Smooth muscle cell (in vitro differentiated cells): Measurements from ENCODE around the gene NRBP1. TPM values are rescaled to one million over a fixed set of nuclear protein-coding genes. Genes with fewer than 3 reads are reported as not detected.
"Not testable (repeated sequence)": the region's sequence is repeated elsewhere in the genome, so short reads cannot be mapped to it uniquely, and the experiment has no call there.

Experiments
- DNase-seq: peaks from one replicate; lab custom pipeline; 2025; ENCODE audit not compliant: unreplicated experiment; lab: John Stamatoyannopoulos, UW
- H2AFZ ChIP-seq: fragments of 200-600 bp; sonication (generic); 2 replicates; pipeline ENCODE4 v1.6.0; 2016; ENCODE audit warnings: antibody characterized with exemption, low read depth, mild to moderate bottlenecking
- H3F3A ChIP-seq: fragments of 200-600 bp; sonication (generic); 2 replicates; pipeline ENCODE4 v1.6.0; 2017; ENCODE audit warnings: antibody characterized with exemption, low read depth
- H3K27ac ChIP-seq: fragments of 200-600 bp; sonication (generic); 2 replicates; pipeline ENCODE4 v1.5.1; 2016; ENCODE audit warnings: low read depth, mild to moderate bottlenecking
- H3K27me3 ChIP-seq: fragments of 200-600 bp; sonication (generic); 2 replicates; pipeline ENCODE4 v1.6.1; 2016; ENCODE audit warnings: low read depth, mild to moderate bottlenecking
- H3K36me3 ChIP-seq: fragments of 200-600 bp; sonication (generic); 2 replicates; pipeline ENCODE4 v1.5.1; 2016; ENCODE audit warnings: low read depth
- H3K4me1 ChIP-seq: fragments of 200-600 bp; sonication (generic); 2 replicates; pipeline ENCODE4 v1.5.1; 2016; ENCODE audit warnings: low read depth
- H3K4me2 ChIP-seq: fragments of 200-600 bp; sonication (generic); 2 replicates; pipeline ENCODE4 v1.6.0; 2016; ENCODE audit warnings: mild to moderate bottlenecking
- H3K4me3 ChIP-seq: fragments of 200-600 bp; sonication (generic); 2 replicates; pipeline ENCODE4 v1.5.1; 2016; ENCODE audit warnings: mild to moderate bottlenecking
- H3K79me2 ChIP-seq: fragments of 200-600 bp; sonication (generic); 2 replicates; pipeline ENCODE4 v1.6.0; 2016; ENCODE audit warnings: low read depth, mild to moderate bottlenecking
- H3K9ac ChIP-seq: fragments of 200-600 bp; sonication (generic); 2 replicates; pipeline ENCODE4 v1.6.0; 2016; ENCODE audit warnings: low read depth
- H3K9me3 ChIP-seq: fragments of 200-600 bp; sonication (generic); replicated peaks from 2 replicates; pipeline ENCODE4 v1.5.1; 2016; ENCODE audit warnings: low read depth
- H4K20me1 ChIP-seq: fragments of 200-600 bp; sonication (generic); 2 replicates; pipeline ENCODE4 v1.6.0; 2016; ENCODE audit warnings: low read depth
- CTCF ChIP-seq: fragments of 200-600 bp; sonication (generic); IDR thresholded peaks from 2 replicates; pipeline ENCODE4 v1.5.1; 2017; ENCODE audit warnings: borderline replicate concordance, mild to moderate bottlenecking, antibody characterized with exemption; ENCODE audit not compliant: insufficient read depth, poor library complexity, severe bottlenecking
- WGBS: methylation state at CpG from one replicate; pipeline ENCODE4 v1.1.7; 2016; ENCODE audit warnings: low lambda C conversion rate; 5-methylcytosine and 5-hydroxymethylcytosine counted together
- polyA plus RNA-seq: library from polyadenylated mRNA; unstranded; fragments of >200 nt; fragmentation: Nextera tagmentation; extraction: Ambion mirVana; gene quantifications from 2 replicates; pipeline ENCODE4 v1.2.1, GENCODE V29; 2016
- total RNA-seq: library from RNA; depleted of rRNA; stranded (reverse); fragments of >200 nt; gene quantifications from 2 replicates; pipeline ENCODE4 v1.2.3, GENCODE V29; 2014

The NRBP1 gene
- total and polyA plus RNA-seq, 2 experiments from 2014 or later = 134 to 197 TPM

GRCh38 chr2:27420996-27421395, 7.4 kb upstream of the NRBP1 start:
- H3K27ac ChIP-seq = no peak overlapping the region
- H3F3A ChIP-seq = no peaks in the 10 kb centered on the region

GRCh38 chr2:27421660-27422250, 6.7 kb upstream of the NRBP1 start:
- H4K20me1 ChIP-seq = no peaks in the 10 kb centered on the region
- no peaks in the 10 kb centered on the region for H3K79me2 ChIP-seq
- no peak overlapping the region for H3K4me2 ChIP-seq
- no peaks in the 10 kb centered on the region for H3K27me3 ChIP-seq
- no peaks in the 10 kb centered on the region for H3K4me1 ChIP-seq
- TF ChIP-seq CTCF = no peak
- H3K9me3 ChIP-seq = no peaks in the 10 kb centered on the region
- no peak overlapping the region for H3K9ac ChIP-seq
- no peak overlapping the region for H3K27ac ChIP-seq
- WGBS = 85% methylated on average over 4 of the region's 4 CpGs
- DNase-seq = no peak
- no peaks in the 10 kb centered on the region for H3F3A ChIP-seq
- H3K36me3 ChIP-seq = no peaks in the 10 kb centered on the region
- H2AFZ ChIP-seq = no peak overlapping the region
- no peak overlapping the region for H3K4me3 ChIP-seq

More at GRCh38 chr2:27420996-27421395, 7.4 kb upstream of the NRBP1 start:
- Histone ChIP-seq H3K9ac (no peak overlapping the region), H3K27me3 (no peaks in the 10 kb centered on the region), H3K36me3 (no peaks in the 10 kb centered on the region), H3K79me2 (no peaks in the 10 kb centered on the region), H4K20me1 (no peaks in the 10 kb centered on the region), H3K4me2 (no peak overlapping the region), H3K9me3 (no peaks in the 10 kb centered on the region), H3K4me1 (no peaks in the 10 kb centered on the region), H3K4me3 (no peak overlapping the region), H2AFZ (no peak overlapping the region)
- DNase-seq = no peak
- TF ChIP-seq CTCF = no peak

GRCh38 chr2:27422958-27423357, 5.5 kb upstream of the NRBP1 start:
- Histone ChIP-seq H3K27ac (no peak overlapping the region), H3K9me3 (no peaks in the 10 kb centered on the region), H2AFZ (no peak overlapping the region), H3K79me2 (no peaks in the 10 kb centered on the region), H3K4me2 (no peak overlapping the region), H3K4me1 (peaks cover 7% of the 10 kb centered on the region), H3K27me3 (no peaks in the 10 kb centered on the region), H3K9ac (no peak overlapping the region), H3K4me3 (no peak overlapping the region), H3K36me3 (no peaks in the 10 kb centered on the region), H3F3A (no peaks in the 10 kb centered on the region), H4K20me1 (no peaks in the 10 kb centered on the region)
- WGBS = 92% methylated on average over 3 of the region's 3 CpGs
- TF ChIP-seq CTCF = no peak
- DNase-seq = no peak

- not testable (repeated sequence) for H3K79me2 ChIP-seq, DNase-seq, H3F3A ChIP-seq, H3K4me2 ChIP-seq, H3K36me3 ChIP-seq, H3K27ac ChIP-seq, H2AFZ ChIP-seq, H3K4me3 ChIP-seq, H3K27me3 ChIP-seq, H3K9ac ChIP-seq, H3K9me3 ChIP-seq
- peaks cover 10% of the 10 kb centered on the region for H4K20me1 ChIP-seq
- peaks cover 12% of the 10 kb centered on the region for H3K4me1 ChIP-seq
- 95% methylated on average over 10 of the region's 10 CpGs for WGBS
Measured at GRCh38 chr2:27425039-27425438, 3.4 kb upstream of the NRBP1 start.
